Left ventricle myocardium inferior (tissue), 1 donor: Measurements from ENCODE around the gene LFNG. TPM values are rescaled to one million over a fixed set of nuclear protein-coding genes. Genes with fewer than 3 reads are reported as not detected.
A peak's percentile ranks its signal among the peaks of the same experiment; 100 is the strongest.

ENCODE experiments used
- DNase-seq: peaks from one replicate; pipeline ENCODE4 v3.0.0-alpha.2; 2020
- H3K27ac ChIP-seq: fragments of 200-600 bp; replicated peaks from 2 replicates; pipeline ENCODE4 v1.8.0; 2021
- H3K27me3 ChIP-seq: fragments of 200-600 bp; 2 replicates; pipeline ENCODE4 v1.8.0; 2021; ENCODE audit warnings: low read depth
- H3K36me3 ChIP-seq: fragments of 200-600 bp; 2 replicates; pipeline ENCODE4 v1.8.0; 2021
- H3K4me1 ChIP-seq: fragments of 200-600 bp; 2 replicates; pipeline ENCODE4 v1.8.0; 2021
- H3K4me3 ChIP-seq: fragments of 200-600 bp; 2 replicates; pipeline ENCODE4 v1.8.0; 2021; ENCODE audit warnings: mild to moderate bottlenecking, moderate library complexity
- H3K9me3 ChIP-seq: fragments of 200-600 bp; replicated peaks from 2 replicates; pipeline ENCODE4 v1.8.0; 2021
- intact Hi-C: fragments of 100-400 bp; cut with micrococcal nuclease; formaldehyde crosslinking; loops from one replicate; pipeline ENCODE4 v1.11.0; 2022
- total RNA-seq: library from RNA; stranded (reverse); fragmentation: NEBNext Ultra II Directional; extraction: Animal tissue kit (Norgen Biotek cat#: 25700); gene quantifications from one replicate; pipeline ENCODE4 v1.2.1, GENCODE V29; 2021
- TF ChIP-seq, protein P1 (sequence below): fragments of 200-600 bp; IDR thresholded peaks from 2 replicates; pipeline ENCODE4 v1.8.0; 2021; ENCODE audit warnings: antibody characterized with exemption, mild to moderate bottlenecking, borderline replicate concordance
- donor health status: DM: no; HTN: yes; CAD: no; lungs with severe emphysema.

Gene LFNG
- total RNA-seq, 1 donor from 2014 or later = 5.2 TPM

DNA sequence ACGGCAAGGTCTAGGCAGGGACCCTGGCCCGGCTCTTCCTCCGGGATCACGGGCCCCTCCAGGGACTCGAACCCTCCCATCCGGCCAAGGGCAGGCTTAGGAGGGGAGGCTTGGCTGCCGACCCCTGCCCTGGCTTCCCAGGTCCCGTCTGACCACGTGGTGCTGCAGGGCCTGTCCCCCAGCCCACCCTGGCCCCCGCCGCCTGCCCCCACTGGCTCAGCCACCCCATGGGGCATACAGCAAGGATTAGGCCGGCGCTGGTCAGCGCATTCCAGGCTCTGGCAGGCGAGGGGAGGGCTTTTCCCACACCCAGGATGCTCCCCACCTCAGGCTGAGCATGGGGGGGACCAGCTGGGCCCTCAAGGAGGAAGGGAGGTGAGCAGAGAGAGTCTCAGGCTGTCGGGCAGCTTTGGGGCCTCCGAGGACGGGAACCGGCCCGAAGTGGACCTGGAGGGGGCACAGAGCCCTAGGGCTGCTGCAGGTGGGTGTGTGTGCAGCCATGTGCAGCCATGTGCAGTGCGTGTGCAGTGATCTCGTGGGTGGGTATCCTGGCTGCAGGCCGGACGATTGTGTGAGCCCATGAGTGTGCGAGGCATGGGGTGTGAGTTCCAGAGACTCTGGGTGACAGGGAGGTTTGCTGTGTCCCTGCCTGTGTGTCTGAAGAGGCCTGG is 42.7 kb upstream of the LFNG start:
- Histone ChIP-seq H3K27me3 (peaks cover 47% of the 10 kb centered on the region), H3K4me3 (no peak overlapping the region), H3K4me1 (peaks cover 37% of the 10 kb centered on the region), H3K27ac (no peak overlapping the region), H3K9me3 (no peaks in the 10 kb centered on the region), H3K36me3 (no peaks in the 10 kb centered on the region)
- DNase-seq = no peak
- TF ChIP-seq, protein P1, sequence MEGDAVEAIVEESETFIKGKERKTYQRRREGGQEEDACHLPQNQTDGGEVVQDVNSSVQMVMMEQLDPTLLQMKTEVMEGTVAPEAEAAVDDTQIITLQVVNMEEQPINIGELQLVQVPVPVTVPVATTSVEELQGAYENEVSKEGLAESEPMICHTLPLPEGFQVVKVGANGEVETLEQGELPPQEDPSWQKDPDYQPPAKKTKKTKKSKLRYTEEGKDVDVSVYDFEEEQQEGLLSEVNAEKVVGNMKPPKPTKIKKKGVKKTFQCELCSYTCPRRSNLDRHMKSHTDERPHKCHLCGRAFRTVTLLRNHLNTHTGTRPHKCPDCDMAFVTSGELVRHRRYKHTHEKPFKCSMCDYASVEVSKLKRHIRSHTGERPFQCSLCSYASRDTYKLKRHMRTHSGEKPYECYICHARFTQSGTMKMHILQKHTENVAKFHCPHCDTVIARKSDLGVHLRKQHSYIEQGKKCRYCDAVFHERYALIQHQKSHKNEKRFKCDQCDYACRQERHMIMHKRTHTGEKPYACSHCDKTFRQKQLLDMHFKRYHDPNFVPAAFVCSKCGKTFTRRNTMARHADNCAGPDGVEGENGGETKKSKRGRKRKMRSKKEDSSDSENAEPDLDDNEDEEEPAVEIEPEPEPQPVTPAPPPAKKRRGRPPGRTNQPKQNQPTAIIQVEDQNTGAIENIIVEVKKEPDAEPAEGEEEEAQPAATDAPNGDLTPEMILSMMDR = no peak
- intact Hi-C loops = no loop called here

DNA sequence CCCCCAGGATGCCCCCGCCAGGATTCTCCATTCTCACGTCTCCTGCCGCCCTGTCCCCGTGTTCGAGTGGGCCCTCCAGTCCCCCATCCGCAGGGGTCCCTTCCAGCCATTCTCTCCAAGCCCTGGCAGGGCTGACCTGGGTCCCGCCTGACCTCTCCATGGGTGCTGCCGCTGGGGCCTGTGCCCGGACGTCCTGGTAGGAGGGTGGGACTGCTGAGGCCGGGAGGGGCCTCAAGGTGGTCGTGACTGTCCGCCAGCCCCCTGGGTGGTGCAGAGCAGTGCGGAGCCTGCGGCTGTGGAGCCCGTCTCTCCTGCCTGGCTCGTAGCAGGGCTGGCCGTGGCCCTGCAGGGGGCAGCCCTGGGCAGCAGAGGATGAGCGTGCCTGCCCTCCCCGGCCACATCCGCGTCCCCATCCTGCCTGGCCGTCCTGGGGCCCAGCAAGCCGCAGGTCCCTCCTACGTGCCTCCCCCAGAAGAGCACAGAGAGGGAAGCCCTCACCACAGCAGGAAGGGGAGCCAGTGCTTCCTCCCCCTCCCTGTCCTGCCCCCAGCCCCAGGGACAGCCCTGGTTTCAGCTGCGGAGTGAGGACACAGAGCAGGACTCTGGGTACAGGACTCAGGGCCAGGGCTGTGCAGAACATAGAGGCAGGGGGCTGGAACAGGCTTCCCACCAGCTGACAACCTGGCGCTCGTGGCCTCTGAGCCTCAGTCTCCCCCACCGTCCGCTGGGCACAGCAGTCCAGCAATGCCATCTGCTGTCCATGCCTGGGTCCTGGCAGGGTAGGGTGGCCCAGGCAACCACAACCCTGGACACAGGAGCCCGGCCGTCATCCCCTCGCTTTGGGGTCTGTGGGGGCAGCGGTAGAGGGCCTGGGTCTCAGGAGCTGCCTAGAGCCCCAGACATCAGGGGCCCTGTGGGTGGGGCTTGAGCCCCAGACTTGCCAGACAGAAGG is 41.9 kb upstream of the LFNG start:
- H3K4me3 ChIP-seq = peak overlapping the region; percentile 4
- peaks cover 46% of the 10 kb centered on the region for H3K27me3 ChIP-seq

DNA sequence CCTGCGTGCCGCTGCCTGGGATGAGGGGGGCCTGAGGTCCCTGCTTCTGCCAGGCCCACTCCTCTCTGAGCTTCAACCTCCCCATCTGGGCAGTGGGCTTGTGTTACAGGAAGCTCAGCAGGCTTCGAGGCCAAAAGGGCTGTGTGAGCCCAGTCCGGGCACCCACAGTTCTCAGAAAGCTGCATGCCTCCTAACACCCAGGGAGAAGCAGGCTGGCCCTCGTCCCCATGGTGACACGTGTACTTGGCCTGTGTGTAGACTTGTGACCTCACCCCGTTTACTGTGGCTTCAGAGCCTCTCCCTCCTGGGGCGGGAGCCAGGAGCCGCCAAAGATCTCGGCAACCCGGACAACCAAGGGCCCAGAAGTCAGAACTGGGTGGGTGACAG is 41.2 kb upstream of the LFNG start:
- no peaks in the 10 kb centered on the region for H3K36me3 ChIP-seq
- H3K4me3 ChIP-seq = peak overlapping the region; percentile 21
- intact Hi-C loops = no loop called here
- H3K27me3 ChIP-seq = peaks cover 46% of the 10 kb centered on the region
- H3K9me3 ChIP-seq = peaks cover 8% of the 10 kb centered on the region
- TF ChIP-seq, protein P1 = no peak
- H3K4me1 ChIP-seq = peaks cover 36% of the 10 kb centered on the region
- peak; percentile 72 for DNase-seq
- no peak overlapping the region for H3K27ac ChIP-seq

More for the DNA sequence above, 41.9 kb upstream of the LFNG start:
- intact Hi-C loops = no loop called here
- peaks cover 1% of the 10 kb centered on the region for H3K9me3 ChIP-seq
- DNase-seq = peak; percentile 69
- no peak overlapping the region for H3K27ac ChIP-seq
- H3K4me1 ChIP-seq = peaks cover 36% of the 10 kb centered on the region
- H3K36me3 ChIP-seq = no peaks in the 10 kb centered on the region
- TF ChIP-seq, protein P1 = peak; percentile 85

GRCh38 chr7:2478800-2479199 is 40.8 kb upstream of the LFNG start:
- Histone ChIP-seq H3K27me3 (peaks cover 46% of the 10 kb centered on the region), H3K9me3 (peaks cover 9% of the 10 kb centered on the region), H3K27ac (no peak overlapping the region), H3K36me3 (no peaks in the 10 kb centered on the region), H3K4me3 (peak overlapping the region; percentile 21), H3K4me1 (peaks cover 38% of the 10 kb centered on the region)
- intact Hi-C loops = no loop called here
- DNase-seq = no peak
- TF ChIP-seq, protein P1 = no peak

DNA sequence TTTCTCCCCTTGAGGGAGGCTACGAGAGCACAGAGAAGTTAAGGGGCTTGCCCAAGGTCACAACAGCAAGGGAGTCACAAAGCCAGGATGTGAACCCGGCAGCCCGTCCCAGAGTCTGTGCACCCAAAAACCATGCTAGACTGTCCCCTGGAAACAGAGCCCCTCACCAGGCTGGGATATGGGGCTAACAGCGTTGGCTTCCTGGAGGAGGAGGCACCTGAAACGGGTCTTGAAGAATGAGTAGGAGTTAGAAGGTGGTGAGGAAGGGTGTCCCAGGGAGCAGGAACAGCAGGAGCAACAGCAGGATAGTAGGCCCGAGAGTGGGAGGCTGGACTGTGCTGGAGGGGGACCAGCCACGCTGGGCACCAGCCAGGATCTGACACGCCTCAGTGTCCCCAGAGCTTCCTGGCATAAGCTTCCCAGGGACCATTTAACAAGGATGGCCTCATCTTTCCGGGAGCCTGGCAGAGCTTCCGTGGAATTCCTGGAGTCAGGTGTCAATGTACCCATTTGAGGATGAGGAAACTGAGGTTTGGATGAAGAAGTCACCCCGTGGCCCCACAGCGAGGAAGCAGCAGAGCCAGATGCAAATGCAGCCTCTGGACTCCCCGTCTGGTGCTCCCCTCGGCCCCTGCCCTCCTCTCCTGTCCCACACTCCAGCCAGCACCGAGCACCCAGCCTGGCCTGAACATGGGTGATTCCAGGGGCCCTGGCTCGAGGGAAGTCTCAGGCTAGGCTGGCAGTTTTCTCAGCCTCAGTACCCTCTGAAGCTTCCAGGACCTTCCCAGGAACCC is 40.1 kb upstream of the LFNG start:
- peaks cover 41% of the 10 kb centered on the region for H3K4me1 ChIP-seq
- H3K27ac ChIP-seq = no peak overlapping the region
- H3K27me3 ChIP-seq = peaks cover 46% of the 10 kb centered on the region
- H3K4me3 ChIP-seq = no peak overlapping the region
- intact Hi-C loops = no loop called here
- H3K36me3 ChIP-seq = no peaks in the 10 kb centered on the region
- TF ChIP-seq, protein P1 = no peak
- H3K9me3 ChIP-seq = peaks cover 9% of the 10 kb centered on the region
- DNase-seq = no peak
